ENCODE results near the gene FOXP3.

DNA sequence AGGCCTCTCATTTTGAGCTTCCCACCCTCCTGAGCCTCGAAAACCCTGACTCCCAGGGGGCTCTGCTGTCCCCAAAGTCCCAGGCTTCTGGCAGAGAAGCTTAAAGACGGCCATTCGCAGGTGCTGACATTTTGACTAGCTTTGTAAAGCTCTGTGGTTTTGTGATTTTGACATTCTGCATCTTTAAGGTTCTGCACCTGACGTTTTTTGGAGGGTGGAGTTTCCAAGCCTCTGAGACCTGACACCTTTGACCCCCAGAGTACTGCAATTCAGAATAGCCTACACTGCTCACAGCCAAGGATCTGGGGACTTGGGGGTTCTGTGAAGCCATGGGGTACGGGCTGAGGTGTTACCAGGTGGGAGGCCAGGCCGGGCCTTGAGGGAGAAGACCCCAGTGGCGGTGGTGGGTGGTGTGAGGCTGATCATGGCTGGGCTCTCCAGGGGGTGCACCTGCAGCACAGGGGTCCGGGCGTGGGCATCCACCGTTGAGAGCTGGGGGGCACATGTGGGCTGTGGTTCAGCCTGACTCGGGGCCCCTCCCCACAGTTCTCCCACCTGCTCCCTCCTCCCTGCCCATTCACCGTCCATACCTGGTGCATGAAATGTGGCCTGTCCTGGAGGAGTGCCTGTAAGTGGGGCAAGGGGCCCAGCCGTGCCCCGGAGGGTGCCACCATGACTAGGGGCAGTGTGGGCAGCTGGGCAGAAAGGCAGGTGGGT, 7.3 kb downstream of the FOXP3 start:
- TF ChIP-seq, protein P1, sequence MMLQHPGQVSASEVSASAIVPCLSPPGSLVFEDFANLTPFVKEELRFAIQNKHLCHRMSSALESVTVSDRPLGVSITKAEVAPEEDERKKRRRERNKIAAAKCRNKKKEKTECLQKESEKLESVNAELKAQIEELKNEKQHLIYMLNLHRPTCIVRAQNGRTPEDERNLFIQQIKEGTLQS (IDR thresholded peaks at IDR 0.05): no peak
- no peak for TF ChIP-seq CTCF (IDR thresholded peaks at IDR 0.05 in 2 of 3, conservative IDR thresholded peaks at IDR 0.05 in 1 of 3; ENCODE audit: borderline replicate concordance in 1 of 3, insufficient read depth in 1 of 3, low read depth in 2 of 3, low read length in 2 of 3)
- no peak for TF ChIP-seq POLR2AphosphoS5 (IDR thresholded peaks at IDR 0.05; ENCODE audit: low read depth, low read length)
- TF ChIP-seq EZH2phosphoT487 (IDR thresholded peaks at IDR 0.05; ENCODE audit: borderline replicate concordance): no peak
- TF ChIP-seq, protein P2, sequence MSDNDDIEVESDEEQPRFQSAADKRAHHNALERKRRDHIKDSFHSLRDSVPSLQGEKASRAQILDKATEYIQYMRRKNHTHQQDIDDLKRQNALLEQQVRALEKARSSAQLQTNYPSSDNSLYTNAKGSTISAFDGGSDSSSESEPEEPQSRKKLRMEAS (IDR thresholded peaks at IDR 0.05): no peak
- TF ChIP-seq POLR2A (IDR thresholded peaks at IDR 0.05; ENCODE audit: borderline replicate concordance, extremely low read depth, insufficient read depth, insufficient read length): no peak

All from HCT116 (cell line).